ENCODE results near the gene PPP1R37. TPM values are rescaled to one million over a fixed set of nuclear protein-coding genes. Genes with fewer than 3 reads are reported as not detected.

The PPP1R37 gene
- polyA plus RNA-seq, 1 donor: 24.8 TPM

DNA sequence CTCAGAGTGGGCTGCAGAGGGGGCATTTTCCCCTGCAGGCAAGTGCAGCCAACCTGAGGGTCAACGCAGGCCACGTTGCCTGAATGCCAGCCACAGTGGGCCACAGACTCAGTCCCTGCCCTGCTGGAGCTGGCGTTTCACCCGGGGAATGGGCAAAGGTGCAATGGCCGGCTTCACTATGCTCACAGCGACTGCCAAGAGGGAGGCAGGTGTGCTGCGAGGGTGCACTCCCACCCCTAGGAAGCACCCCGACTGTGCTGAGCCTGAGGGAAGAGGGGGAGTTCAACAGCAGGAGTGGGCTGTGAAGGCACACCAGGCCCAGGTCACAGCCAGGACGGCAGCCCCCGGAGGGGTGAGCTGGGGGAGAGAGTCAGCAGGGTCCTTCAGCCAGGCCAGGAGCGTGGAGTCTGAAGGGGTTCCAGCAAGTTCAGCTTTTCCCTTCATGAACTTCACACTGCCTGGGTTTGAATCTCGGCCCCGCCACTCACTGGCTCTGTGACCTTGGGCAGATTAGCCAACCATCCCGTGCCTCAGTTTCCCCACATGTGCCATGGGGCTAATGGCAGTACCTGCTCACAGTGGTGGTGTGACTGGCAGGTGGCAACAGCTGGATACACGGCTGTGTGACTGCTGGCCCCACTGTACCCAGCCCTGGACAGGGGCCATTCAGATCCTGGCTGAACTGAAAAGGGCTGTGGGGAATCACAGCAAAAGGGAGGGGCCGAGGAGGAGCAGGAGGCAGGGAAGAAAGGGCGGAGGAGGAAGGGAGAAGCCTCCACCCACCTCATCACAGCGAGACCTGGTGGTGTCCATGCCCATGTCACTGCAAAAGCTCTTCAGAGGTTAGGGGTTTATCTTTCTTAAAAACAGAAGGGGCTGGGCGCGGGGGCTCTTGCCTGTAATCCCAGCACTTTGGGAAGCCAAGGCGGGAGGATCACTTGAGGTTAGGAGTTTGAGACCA is 77.4 kb downstream of the PPP1R37 start:
- DNase-seq: no peak

DNA sequence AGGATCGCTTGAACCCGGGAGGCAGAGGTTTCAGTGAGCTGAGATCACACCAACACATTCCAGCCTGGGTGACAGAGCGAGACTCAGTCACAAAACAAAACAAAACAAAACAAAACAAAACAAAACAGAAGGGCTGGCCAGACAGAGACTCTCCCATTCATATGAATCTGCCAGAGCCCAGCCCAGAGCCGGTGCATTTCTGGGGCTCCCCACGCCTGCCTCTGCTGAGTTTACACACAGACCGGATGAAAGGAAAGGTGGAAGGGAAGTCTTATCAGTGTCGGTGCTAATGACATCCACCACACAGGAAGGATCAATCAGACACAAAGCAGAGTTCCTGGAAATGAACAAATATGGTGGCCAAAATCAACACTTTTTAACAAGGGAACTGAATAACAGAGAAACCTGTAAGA is 78.2 kb downstream of the PPP1R37 start:
- no peak for DNase-seq

GRCh38 chr19:45172173-45172572 is 79.2 kb downstream of the PPP1R37 start:
- DNase-seq: no peak

DNA sequence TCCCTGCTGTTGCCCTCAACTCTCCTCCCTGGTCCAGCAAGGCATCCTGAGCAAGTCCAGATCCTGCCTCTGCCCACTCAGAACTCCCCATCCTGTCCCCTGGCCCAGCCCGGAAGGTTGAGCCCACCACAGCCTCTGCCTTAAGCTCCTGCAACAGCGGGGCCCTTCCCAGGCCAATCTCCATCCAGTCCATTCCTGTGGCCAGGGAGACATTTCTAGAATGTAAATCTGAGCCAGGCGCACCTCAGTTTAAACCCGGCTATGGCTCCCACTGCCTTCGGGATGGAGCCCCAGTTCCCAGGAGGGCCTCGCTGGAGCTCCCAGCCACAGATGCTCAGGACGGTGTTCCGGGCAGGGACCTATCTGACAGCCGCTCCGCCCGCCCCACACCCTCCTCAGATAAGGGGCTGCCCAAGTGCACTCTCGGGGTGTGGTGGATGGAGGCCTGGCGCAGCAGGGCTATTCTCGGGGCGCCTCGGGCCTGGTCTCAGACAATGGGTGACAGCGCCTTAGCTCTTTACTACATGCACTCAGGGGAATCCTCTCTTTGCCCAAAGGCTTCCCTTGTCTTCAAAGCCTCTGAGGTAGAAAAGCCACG is 79.7 kb downstream of the PPP1R37 start:
- DNase-seq: no peak

- DNase-seq: no peak
Observed at GRCh38 chr19:45173816-45174215, 80.8 kb downstream of the PPP1R37 start.

GRCh38 chr19:45175515-45176345 is 82.8 kb downstream of the PPP1R37 start:
- no peak for DNase-seq

DNA sequence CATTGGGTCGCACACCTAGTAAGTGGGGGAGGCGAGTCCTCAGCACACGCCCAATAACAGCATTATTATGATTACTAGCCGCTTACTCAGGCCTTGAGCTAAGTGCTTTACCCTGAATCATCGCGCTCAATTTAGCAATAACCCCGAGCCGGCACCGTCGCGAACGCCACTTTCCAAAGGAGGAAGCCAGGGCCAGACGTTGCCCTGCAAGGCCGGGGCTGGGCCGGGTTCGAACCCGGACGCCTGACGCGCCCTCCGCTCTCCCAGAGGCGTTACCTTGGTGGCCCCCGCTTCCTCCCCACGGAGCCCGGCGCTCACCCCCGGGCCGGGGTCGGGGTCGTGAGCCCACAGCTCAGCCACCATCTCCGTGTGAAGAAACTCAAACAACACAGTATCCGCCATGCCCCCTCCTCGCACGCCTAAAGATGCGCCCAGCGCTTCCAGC is 84.9 kb downstream of the PPP1R37 start, which contains the start of gene TRAPPC6A:
Gene TRAPPC6A (minus strand): TSS at position 421 of the 445 bp plus-strand sequence. CDS start 19 bp downstream, at position 402.
- DNase-seq: no peak

GRCh38 chr19:45178262-45179071 is 85.5 kb downstream of the PPP1R37 start, which contains the start of gene BLOC1S3:
BLOC1S3 (plus strand) TSS chr19:45178784; CDS start chr19:45179297, 513 bp downstream.
- peak; percentile 100 for DNase-seq

DNA sequence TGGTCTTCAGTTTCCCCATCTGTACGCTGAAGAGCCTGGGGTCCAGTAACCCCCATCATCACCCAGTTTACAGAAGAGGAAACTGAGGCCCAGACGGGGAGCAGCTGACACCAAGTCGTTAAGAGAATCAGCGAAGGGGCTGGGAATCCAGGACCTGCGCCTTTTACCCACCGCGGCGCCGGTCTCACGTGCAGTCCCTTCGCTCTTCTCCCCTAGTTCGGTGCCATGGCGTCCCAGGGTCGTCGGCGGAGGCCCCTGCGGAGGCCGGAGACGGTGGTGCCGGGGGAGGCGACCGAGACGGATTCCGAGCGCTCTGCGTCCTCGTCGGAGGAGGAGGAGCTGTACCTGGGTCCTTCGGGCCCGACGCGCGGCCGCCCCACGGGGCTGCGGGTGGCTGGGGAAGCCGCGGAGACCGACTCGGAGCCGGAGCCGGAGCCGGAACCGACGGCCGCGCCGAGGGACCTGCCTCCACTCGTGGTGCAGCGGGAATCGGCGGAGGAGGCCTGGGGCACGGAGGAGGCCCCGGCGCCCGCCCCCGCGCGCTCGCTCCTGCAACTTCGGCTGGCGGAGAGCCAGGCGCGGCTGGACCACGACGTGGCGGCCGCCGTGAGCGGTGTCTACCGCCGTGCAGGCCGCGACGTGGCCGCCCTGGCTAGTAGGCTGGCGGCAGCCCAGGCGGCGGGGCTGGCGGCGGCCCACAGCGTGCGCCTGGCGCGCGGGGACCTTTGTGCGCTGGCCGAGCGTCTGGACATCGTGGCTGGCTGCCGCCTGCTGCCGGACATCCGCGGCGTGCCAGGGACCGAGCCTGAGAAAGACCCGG is 86.3 kb downstream of the PPP1R37 start:
- DNase-seq: no peak

- DNase-seq: no peak
Observed at GRCh38 chr19:45179892-45180370, 87.0 kb downstream of the PPP1R37 start.

- DNase-seq: no peak
Observed at GRCh38 chr19:45180936-45181335, 88.0 kb downstream of the PPP1R37 start.

DNA sequence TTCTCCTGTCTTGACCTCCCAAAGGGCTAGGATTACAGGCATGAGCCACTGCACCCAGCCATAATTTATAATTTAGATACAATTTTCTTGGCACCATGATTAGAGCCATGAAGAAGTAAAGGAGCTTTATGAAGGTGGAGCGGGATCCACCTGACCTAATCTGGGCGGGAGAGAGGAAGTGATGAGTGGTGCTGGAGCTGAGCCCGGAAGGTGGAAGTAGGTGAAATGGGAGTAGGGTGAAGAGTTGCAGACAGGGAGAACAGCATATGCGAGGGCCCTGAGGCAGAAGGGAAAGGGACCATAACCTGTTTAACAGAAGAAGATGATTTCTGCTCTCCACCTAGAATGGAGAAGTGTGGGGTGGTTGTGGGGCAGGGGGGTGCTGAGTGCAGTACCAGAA is 89.8 kb downstream of the PPP1R37 start:
- DNase-seq: no peak

DNA sequence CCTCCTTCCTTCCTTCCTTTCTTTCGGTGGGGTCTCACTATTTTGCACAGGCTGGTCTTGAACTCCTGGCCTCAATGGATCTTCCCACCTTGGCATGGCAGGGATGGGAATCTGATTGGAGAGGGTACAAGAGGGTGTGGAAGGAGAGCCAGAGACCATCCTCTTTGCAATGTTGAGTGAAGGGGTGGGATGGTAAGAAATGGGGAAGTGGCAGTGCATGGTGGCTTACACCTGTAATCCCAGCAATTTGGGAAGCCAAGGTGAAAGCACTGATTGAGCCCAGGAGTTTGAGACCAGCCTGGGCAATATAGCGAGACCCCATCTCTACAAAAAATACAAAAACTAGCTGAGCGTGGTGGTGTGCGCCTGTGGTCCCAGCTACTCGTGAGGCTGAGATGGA is 91.1 kb downstream of the PPP1R37 start:
- DNase-seq: no peak

- no peak for DNase-seq
Observed at GRCh38 chr19:45186509-45187334, 93.7 kb downstream of the PPP1R37 start.

DNA sequence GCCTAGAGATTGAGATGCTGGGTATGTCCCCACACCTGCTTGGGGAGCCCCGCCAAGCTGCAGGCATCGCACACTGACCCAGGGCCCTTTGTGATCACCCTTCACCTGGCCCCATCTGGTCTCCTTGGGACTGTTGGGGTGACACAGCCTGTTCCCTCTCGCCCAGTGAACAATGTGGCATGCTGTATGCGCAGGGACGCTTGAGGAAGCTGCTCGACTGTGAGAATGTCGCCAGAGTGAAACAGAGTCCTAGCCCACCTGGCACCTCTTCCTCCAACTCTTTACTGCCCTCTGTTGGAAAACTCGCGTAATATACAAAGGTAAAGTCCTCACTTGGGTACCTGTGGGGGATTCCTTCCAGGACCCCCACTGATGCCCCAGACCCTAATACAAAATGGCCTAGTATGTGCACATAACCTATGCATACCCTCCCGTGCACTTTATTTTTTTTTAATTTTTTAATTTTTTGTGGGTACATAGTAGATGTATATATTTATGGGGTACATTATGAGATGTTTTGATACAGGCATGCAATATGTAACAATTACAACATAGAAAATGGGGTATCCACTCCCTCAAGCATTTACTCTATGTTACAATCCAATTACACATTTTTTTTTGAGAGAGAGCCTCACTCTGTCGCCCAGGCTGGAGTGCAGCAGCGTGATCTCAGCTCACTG is 94.6 kb downstream of the PPP1R37 start:
- no peak for DNase-seq

GRCh38 chr19:45189971-45190370 is 97.0 kb downstream of the PPP1R37 start:
- no peak for DNase-seq

DNA sequence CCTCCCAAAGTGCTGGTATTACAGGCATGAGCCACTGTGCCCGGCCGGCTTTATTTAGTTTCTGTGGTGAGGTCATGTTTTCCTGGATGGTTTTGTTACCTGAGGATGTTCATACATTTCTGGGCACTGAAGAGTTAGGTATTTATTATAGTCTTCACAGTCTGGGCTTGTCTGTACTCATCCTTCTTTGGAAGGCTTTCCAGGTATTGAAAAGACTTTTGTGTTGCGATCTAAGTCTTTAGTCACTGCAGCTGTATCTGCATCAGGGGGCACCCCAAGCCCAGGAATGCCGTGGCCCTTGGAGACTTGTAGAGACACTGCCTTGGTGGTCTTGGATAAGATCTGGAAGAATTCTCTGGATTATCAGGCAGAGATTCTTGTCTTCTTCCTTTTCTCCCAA is 98.4 kb downstream of the PPP1R37 start:
- DNase-seq: no peak

- no peak for DNase-seq
Observed at GRCh38 chr19:45195764-45196163, 102.8 kb downstream of the PPP1R37 start.

Measured in hindlimb muscle (tissue), 1 donor.